Measurements from ENCODE around the gene TUBGCP6. TPM values are rescaled to one million over a fixed set of nuclear protein-coding genes. Genes with fewer than 3 reads are reported as not detected.
"Not testable (repeated sequence)": the region's sequence is repeated elsewhere in the genome, so short reads cannot be mapped to it uniquely, and the experiment has no call there.

Gene TUBGCP6
- total RNA-seq, 1 experiment from 2014 or later, result 32.2 TPM

- DNase-seq (ENCODE audit: low spot score), result no peak
These were observed 75.0 kb downstream of the TUBGCP6 start for GRCh38 chr22:50169774-50170341.

- DNase-seq (ENCODE audit: low spot score), result no peak
These were observed 75.6 kb downstream of the TUBGCP6 start for GRCh38 chr22:50169181-50169759.

- DNase-seq (ENCODE audit: low spot score), result not testable (repeated sequence)
These were observed 76.2 kb downstream of the TUBGCP6 start for GRCh38 chr22:50168490-50169180.

- no peak for DNase-seq (ENCODE audit: low spot score)
These were observed 76.9 kb downstream of the TUBGCP6 start for GRCh38 chr22:50167689-50168489.

Other genes starting within 250 kb of the TUBGCP6 start
- gene IL17REL, start 232.3 kb downstream of the TUBGCP6 start, total RNA-seq (2014; rRNA removed; shearing (Covaris generic)), result 0.03 and 0.13 TPM in 2 replicates
- gene TTLL8, start 186.7 kb downstream of the TUBGCP6 start, total RNA-seq (2014; rRNA removed; shearing (Covaris generic)), result not detected in 2 replicates
- not detected in 2 replicates for gene MLC1, start 159.6 kb downstream of the TUBGCP6 start, total RNA-seq (2014; rRNA removed; shearing (Covaris generic))
- gene MOV10L1, start 155.0 kb downstream of the TUBGCP6 start, total RNA-seq (2014; rRNA removed; shearing (Covaris generic)), result not detected in 2 replicates
- 1.1 and 1.4 TPM in 2 replicates for gene PANX2, start 74.3 kb downstream of the TUBGCP6 start, total RNA-seq (2014; rRNA removed; shearing (Covaris generic))
- 75.2 and 82.3 TPM in 2 replicates for gene TRABD, start 59.1 kb downstream of the TUBGCP6 start, total RNA-seq (2014; rRNA removed; shearing (Covaris generic))
- gene SELENOO, start 44.0 kb downstream of the TUBGCP6 start, total RNA-seq (2014; rRNA removed; shearing (Covaris generic)), result 65.3 and 79.4 TPM in 2 replicates
- gene HDAC10, start 6.2 kb upstream of the TUBGCP6 start, total RNA-seq (2014; rRNA removed; shearing (Covaris generic)), result 62.6 and 63.3 TPM in 2 replicates
- gene MAPK12, start 16.7 kb upstream of the TUBGCP6 start, total RNA-seq (2014; rRNA removed; shearing (Covaris generic)), result 6.6 and 6.7 TPM in 2 replicates
- gene MAPK11, start 25.4 kb upstream of the TUBGCP6 start, total RNA-seq (2014; rRNA removed; shearing (Covaris generic)), result 1.6 and 2.2 TPM in 2 replicates
- 247 and 252 TPM in 2 replicates for gene PLXNB2, start 62.6 kb upstream of the TUBGCP6 start, total RNA-seq (2014; rRNA removed; shearing (Covaris generic))
- gene DENND6B, start 82.0 kb upstream of the TUBGCP6 start, total RNA-seq (2014; rRNA removed; shearing (Covaris generic)), result 4.5 and 5.2 TPM in 2 replicates
- 54.1 and 56.7 TPM in 2 replicates for gene PPP6R2, start 98.3 kb upstream of the TUBGCP6 start, total RNA-seq (2014; rRNA removed; shearing (Covaris generic))
- gene SBF1, start 230.0 kb upstream of the TUBGCP6 start, total RNA-seq (2014; rRNA removed; shearing (Covaris generic)), result 85.0 and 102 TPM in 2 replicates
- 2.2 and 4.2 TPM in 2 replicates for gene ADM2, start 236.5 kb upstream of the TUBGCP6 start, total RNA-seq (2014; rRNA removed; shearing (Covaris generic))
- not detected in 2 replicates for gene MIOX, start 241.8 kb upstream of the TUBGCP6 start, total RNA-seq (2014; rRNA removed; shearing (Covaris generic))